KBM-7 (cell line): Measurements from ENCODE around the gene TBR1.

Experiments
- DNase-seq: peaks from one replicate; pipeline ENCODE4 v3.0.0-alpha.2; 2015
- in situ Hi-C: fragments of 300-500 bp; cut with MboI; formaldehyde crosslinking; loops from 2 replicates; pipeline ENCODE4 v1.14.3; 2020; ENCODE audit warnings: low sequenced_read_pairs, low pct_unique_long_range_greater_than_20kb, mixed read lengths

TBR1 gene

DNA sequence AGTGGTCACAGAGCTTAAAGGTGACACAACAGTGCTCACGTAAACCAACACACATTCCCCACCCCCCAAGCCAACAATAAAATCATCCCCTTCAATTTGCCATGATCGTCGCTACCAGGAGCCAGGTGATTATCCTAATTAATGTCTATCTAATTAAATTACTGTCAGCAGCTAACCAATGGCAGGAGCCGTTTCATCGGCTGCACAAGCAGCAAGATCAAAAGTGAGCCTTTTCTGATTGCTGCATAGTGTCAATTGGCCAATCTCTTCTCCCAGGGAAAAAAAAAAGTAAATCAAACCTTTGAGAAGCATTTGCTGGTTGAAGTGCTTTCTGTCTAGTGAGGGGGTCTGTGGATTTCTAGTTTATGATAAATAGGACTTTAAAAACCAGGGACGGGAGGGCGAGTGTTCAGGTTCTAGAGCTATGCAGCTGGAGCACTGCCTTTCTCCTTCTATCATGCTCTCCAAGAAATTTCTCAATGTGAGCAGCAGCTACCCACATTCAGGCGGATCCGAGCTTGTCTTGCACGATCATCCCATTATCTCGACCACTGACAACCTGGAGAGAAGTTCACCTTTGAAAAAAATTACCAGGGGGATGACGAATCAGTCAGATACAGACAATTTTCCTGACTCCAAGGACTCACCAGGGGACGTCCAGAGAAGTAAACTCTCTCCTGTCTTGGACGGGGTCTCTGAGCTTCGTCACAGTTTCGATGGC lies at the start of gene TBR1:
Gene TBR1, plus strand, starts transcription at position 311 of the 721 bp plus-strand sequence. Its CDS starts 114 bp downstream, at position 425.
- no peak for DNase-seq
- in situ Hi-C loops: no loop called here

DNA sequence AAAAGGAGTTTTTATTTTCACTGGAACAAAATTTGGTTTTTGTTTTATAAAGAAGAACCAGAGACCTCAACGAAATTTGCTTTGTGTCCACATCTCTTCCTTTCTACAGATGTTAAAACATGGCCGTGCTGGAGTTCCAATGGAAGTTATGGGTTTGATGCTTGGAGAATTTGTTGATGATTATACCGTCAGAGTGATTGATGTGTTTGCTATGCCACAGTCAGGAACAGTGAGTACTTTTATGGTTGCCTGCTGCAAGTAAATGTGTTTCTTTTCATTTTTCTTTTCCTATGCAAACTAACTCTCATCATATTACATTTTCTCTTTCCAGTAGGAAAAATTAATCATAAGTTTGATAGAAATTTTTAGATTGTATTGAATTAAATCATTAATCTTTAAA lies 48.4 kb upstream of the TBR1 start:
- DNase-seq: no peak
- in situ Hi-C loops: no loop called here

DNA sequence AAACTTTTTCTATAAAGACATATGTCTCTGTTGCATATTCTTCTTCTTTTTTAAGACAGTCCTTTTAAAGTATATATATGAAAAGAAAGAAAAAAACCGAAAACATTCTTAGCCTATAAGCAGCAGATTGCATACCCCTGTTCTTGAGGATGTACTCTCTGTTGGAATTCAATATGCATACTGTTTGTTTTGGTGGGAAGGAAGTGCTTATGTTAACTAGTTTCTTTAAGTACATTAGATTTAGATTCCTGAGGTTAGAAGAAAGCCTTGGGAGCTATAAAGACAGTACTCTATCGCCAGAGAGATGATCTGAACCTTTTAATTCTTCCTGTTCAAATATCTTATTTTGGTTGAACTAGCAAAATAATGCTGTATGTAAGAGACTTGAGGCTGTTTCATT lies 46.8 kb upstream of the TBR1 start:
- no peak for DNase-seq
- in situ Hi-C loops: no loop called here

DNA sequence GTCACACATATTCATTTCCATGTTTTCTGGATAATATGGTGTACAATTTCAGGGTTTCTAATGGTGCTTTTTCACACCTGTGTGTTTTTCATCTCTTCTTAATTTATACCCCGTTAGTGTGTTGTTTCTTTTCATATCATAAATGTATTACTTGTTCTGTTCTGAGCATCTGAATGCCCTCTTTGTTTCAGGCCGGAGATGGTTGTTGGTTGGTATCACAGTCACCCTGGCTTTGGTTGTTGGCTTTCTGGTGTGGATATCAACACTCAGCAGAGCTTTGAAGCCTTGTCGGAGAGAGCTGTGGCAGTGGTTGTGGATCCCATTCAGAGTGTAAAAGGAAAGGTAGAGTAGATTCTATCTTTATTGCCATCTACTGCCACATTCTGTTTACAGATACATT lies 45.1 kb upstream of the TBR1 start:
- in situ Hi-C loops: no loop called here
- no peak for DNase-seq

DNA sequence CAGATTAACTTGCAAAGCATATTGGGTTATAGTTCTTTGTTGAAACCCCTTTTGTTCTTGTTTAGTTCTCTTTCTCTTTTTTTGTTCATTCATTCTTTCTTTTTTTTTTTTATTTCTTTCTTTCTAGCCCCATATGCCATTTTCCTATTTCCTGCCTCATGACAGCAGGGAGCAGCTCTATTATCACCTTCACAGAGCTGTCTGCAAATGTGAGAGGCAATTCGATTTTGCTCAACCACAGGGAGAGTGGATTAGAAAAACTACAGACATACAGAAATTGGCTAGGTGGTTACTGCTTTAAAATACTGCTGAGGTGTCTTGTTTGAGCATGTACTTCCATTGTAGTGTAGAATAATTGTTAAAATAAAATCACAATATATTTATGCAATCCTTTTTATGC lies 44.2 kb upstream of the TBR1 start:
- DNase-seq: no peak

DNA sequence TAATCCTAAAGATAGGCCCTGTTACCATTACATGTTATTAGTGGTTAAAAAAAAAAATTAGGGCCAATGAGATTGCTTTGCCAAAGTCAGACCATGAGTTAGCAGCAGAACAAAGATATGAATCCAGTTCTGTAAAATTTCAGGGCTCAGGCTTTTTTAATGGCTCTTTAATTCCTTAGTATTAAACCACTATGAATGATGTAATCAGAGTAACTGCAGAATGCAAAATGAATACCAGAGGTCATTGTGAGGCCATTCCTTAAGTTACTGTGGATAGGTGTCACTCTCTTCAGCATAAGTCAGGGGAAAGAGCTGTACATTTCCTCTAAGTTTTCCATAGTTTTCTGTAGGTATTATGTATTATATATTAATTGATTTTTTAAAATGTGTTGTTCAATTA lies 42.2 kb upstream of the TBR1 start:
- in situ Hi-C loops: no loop called here
- DNase-seq: no peak

More for the DNA sequence above, 44.2 kb upstream of the TBR1 start:
- in situ Hi-C loops: no loop called here

DNA sequence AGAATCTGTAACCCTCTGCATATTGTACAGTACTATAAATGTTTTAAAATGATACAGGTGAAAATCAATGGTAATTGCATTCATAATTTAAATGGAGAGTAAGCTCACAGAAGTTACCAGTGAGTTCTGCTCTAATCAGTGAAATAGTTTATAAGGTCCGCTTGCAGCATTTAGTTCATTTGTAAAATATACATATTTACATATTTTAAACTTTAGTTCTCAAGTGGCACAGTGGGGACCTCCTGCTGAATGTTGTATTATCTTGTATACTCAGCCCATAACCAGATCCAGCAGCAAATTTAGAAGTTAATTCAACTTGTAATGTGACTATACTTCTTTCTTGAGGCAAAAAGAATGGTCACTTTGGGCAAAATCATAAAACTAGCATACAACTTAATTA lies 41.7 kb upstream of the TBR1 start:
- in situ Hi-C loops: no loop called here
- DNase-seq: no peak

DNA sequence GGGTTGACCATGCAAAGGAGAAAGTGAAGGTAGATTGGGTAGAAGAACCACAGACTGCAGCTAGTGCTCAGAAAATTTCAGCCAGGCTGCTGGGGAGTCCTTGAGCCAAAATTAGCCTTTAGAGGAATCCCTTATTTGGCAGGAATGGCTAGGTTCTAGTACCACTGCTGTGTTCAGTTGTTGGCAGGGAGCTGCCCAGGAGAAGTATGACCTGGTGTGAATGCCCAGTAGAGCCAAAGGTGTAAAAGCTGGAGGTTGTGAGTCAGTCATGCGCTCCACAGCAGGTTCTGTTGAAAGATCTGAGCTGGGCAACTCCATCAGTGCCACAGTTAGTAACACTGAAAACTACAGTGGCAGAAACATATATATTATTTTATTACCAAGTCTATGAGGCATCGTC lies 36.4 kb upstream of the TBR1 start:
- in situ Hi-C loops: no loop called here
- DNase-seq: no peak

DNA sequence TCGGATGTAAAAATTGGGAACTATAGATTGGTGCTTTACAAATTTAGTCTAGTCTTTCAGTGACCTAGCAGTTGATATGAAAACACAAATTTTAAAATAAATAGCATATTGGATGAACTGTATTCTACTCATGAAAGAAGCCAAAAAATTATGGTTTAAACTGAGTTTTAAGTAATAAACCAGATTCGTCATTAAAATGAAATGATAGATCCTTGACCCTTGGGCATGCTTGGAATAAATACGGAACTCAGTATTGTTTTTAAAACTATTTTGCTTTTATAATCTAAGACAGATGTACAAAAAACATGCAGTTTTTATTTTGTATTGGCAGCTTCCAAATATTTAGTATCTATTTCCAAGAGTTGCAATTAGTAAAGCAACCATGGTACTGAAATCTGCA lies 34.6 kb upstream of the TBR1 start:
- no peak for DNase-seq
- in situ Hi-C loops: no loop called here

DNA sequence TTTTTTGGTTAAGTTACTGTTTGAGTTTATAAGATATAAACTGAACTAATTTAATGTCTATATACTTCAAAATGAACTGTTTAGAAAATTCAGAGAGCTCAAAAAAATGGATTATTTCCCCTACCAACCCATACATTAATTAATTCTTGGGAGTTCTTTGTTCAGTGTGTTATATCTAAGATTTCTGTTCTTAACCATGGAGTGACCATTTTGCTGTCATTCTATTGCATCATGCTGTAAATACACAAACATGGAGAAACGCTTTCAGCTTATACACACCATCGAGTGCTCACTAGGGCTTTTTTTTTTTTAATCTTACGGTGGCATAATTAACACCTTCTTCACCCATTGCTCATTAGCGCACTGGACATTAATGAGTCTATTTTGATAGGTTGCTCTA lies 33.4 kb upstream of the TBR1 start:
- in situ Hi-C loops: no loop called here
- no peak for DNase-seq

DNA sequence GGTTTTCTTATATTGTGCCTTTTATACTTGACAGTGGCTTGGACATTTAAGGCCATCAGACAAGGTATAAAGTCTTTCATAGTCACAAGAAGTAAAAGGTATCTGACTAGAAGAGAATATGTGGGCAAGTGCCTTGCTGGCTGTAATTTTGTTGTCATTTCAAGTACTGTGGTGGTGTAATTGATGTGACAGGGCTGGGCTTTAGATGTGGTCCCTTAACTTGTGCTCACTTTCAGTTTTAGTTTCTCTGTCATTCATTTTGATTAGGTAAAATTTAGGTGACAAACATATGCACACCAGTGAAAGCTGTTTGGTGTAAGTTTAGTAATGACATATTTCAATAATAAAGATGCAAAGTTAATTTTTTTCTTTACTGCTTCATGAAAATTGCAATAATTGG lies 31.2 kb upstream of the TBR1 start:
- no peak for DNase-seq
- in situ Hi-C loops: no loop called here

DNA sequence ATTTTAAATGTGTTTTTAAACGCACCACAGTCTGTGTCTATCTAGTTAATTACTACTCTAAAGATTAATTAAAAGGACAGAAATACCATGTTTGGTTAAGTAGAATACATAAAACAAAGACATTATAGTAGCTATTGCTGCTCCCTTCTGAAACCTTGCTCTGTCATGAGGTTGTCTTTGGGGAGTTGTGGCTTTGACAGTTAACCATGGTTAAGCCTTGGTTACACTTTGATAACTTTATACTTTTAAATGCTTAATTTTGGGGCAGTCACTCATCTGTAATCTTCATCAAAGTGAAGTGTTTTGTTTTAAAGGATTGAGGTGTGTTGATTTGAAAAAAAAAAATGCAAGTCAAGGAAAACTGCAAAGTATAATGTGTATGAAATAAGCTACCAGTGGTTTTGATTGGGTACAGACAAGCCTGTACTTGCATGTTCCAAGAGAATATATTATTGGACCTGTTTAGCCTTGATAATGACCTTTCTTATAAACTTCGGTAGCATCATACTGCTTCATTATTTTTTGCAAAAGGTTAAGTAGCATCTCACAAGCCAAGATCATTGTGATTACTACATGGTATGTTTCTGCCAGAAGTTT lies 29.8 kb upstream of the TBR1 start:
- in situ Hi-C loops: no loop called here
- DNase-seq: no peak

DNA sequence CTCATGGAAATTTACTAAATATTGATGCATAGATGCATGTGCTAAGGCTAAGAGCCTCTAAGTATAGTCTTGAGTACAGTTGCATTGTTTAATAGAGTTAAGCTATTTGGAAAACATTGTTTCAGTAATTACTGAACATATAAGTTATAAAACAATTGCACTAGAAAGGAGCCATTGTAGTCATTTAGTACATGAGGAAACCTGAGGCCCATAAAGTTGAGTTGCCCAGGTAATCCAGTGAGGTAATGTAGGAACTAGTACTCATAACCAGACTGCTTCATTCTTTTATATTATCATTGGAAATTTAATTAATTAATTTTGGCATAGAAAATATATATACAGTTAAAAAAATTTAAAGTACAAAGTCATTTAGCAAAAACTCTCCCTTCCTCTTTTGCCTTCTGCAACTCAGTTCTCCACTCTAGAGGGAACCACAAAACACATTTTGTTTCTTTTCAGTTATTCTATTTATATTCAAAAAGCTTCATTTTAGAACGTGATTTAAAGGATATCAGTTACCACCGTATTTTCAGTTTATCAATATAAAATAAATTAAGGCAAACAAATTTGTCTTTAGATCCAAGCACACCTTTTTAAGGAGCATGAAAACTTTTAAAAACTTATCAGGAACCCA lies 27.8 kb upstream of the TBR1 start:
- no peak for DNase-seq
- in situ Hi-C loops: no loop called here

DNA sequence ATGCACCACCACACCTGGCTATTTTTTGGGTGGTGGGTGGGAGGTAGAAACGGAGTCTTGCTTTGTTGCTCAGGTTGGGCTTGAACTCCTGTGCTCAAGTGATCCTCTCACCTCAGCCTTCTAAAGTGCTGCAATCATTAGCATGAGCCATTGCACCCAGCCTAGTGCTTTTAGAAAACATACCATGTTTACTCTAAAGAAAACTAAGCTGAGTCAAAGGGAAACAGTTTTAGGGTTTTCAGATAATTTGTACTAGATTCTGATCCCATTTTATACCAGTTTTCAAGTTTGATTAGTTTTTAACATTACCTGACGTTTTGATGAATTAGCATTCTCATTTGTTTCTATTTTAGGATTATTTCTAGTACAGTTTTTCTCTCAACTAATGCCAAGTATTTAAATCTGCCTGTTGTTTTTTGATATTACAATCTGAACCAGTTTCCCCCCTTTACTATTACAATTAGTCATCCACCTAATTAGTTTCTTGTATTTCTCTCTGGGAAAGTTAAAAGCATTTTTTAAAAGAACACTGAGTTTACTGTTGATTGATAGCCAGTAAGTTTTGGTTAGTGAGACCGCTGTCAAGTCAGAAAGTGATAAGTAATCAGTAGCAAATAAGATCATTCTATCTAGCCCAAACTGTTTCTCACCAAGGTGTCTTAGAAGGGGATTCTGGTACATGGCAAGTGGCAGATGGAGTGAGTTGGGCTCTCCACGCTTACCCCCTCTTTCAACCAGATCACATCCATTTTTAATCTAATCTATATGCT lies 24.2 kb upstream of the TBR1 start:
- DNase-seq: no peak
- in situ Hi-C loops: no loop called here

DNA sequence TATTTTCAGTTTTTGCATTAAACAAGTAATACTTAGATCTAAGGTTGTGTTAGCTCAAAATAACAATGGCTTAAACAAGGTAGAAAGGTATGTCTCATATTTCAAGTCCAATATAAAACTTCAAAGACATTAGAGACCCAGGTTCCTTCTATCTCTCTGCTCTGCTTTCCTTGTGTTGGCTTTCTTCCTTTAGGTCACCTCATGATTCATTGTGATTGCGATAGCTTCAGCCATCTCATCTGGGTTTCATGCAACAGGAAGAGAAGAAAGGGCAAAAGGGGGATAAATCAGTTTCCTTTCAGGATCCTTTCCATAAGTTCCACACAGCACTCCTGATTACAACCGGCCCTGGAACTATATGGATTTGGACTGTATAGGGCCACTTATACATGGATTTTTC lies 16.0 kb upstream of the TBR1 start:
- in situ Hi-C loops: no loop called here
- no peak for DNase-seq

DNA sequence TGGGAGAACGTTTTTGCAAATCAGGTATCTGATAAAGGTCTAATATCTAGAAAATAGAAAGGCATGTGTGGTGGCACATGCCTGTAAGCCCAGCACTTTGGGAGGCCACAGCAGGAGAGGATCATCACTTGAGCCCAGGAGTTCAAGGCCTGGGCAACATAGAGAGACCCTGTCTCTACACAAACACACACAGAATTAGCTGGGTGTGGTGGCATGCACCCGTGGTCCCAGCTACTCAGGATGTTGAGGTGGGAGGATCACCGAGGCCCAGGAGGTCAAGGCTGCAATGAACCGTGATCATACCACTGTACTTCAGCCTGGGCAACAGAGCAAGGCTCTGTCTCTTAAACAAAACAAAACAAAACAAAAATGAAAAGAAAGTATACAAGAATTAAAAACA lies 13.8 kb upstream of the TBR1 start:
- in situ Hi-C loops: no loop called here
- DNase-seq: no peak

DNA sequence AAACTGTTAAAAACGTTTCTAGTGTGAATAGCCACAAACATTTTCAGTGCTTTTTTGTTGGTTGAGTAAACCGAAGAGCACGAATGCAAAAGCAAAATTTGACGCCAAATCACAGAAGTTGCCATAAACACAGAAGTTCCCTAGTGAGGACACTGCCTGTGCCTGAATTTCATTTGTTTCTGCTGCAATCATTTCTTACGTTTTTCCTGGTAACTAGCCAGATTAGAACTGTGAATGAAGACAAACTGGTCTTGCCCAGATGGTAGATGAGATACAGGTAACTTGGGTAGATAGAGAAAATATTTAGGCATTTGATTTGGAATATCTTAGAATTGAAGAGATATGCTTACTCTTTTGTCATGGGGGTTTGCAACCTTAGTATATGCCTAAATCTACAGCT lies 9.8 kb upstream of the TBR1 start:
- DNase-seq: no peak
- in situ Hi-C loops: no loop called here

DNA sequence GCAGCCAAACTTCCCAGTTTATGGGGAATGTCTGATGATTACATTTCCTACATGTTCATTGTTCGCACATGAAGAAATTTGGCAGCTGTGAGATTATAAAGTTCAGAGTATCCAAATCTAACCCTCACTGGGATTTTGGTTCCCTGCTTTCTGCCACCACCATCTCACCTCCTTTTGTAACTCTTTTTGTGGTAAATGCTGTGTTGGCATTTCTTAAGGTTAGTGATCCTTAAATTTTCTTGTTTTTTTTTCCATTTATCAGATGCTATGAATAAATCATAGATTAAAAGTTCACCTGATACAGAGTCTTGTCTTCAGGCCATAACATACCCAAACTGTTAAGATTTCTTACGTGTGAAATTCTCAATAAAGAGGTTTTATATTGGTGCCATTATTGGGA lies 8.5 kb upstream of the TBR1 start:
- in situ Hi-C loops: no loop called here
- no peak for DNase-seq

DNA sequence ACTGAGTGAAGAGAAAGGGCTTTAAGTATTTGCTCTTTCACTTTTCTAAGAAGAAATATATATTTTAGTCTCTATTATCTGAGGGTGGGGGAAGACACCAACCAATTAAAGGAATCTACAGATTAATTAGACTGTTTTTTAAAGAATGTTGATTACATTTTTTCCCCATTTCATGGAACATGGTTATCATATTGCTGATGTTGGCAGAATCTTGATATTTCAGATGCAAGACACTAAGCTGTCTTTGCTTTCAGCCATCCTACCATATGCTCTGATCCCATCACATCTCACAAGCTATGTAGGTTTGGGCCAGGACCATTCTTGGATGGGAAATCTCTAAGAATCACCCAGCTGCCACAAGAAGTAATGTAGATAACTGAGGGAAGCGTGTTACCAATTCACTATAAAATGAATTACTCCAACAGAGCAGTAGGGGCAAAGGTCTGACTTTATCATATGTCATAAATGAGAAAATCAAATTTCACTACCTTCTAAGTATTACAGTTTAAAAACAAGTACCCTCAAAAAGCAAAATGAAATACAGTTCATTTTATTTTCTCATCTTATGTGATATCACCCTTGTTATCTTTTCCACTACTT lies 6.7 kb upstream of the TBR1 start:
- no peak for DNase-seq
- in situ Hi-C loops: no loop called here

DNA sequence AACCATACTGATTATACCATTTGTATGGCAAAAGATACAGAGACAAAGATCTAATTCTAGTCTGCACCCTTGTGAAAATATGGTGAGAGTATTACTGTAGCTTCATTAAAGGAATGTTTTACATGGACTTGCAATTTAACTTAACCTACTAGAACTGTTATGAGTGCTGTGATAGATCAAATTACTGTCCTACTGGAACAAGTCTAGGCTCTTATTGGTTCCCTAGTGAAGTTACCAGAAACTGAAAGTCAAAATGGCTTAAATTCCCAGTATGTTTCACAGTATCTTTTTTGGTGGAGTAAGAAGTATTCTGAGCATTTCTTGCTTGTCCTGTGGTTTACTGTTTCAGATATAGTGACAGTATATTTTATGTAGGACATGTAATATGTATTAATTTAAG lies 3.8 kb upstream of the TBR1 start:
- DNase-seq: no peak
- in situ Hi-C loops: no loop called here
